WTC11 (cell line): Measurements from ENCODE around the gene UIMC1. TPM values are rescaled to one million over a fixed set of nuclear protein-coding genes. Genes with fewer than 3 reads are reported as not detected.

Experiments
- total RNA-seq: library from RNA; stranded (reverse); gene quantifications from 3 replicates; pipeline ENCODE4 v1.2.3, GENCODE V29; 2021

Gene UIMC1
- total RNA-seq, 1 experiment from 2014 or later = 48.0 TPM

Other genes starting within 250 kb of the UIMC1 start
- gene UNC5A, start 196.2 kb downstream of the UIMC1 start, total RNA-seq = 7.9 to 10.2 TPM (median 9.4 TPM) in 3 replicates
- 0.17 to 0.18 TPM in 2 of 3 replicates, not detected in the other for gene HK3, start 107.4 kb downstream of the UIMC1 start, total RNA-seq
- gene ZNF346, start 15.9 kb upstream of the UIMC1 start, total RNA-seq = 18.4 to 25.4 TPM (median 19.4 TPM) in 3 replicates
- gene FGFR4, start 80.1 kb upstream of the UIMC1 start, total RNA-seq = 108 to 122 TPM (median 111 TPM) in 3 replicates
- 144 to 153 TPM (median 148 TPM) in 3 replicates for gene NSD1, start 127.0 kb upstream of the UIMC1 start, total RNA-seq